Kidney glomerular epithelial cell (primary cell): ENCODE data around the gene NEIL3.

Source experiments
- DNase-seq: peaks from one replicate; lab custom pipeline; 2025; lab: John Stamatoyannopoulos, UW

NEIL3 gene

GRCh38 chr4:177309522-177310371 lies at the start of gene NEIL3:
Gene NEIL3 (plus strand): TSS chr4:177309874. CDS start chr4:177309954, 80 bp downstream.
- peak; percentile 85 for DNase-seq

GRCh38 chr4:177263818-177264217 lies 45.9 kb upstream of the NEIL3 start:
- no peak for DNase-seq

GRCh38 chr4:177264788-177265422 lies 44.8 kb upstream of the NEIL3 start:
- DNase-seq: no peak

- DNase-seq: no peak
Observed at GRCh38 chr4:177265729-177266128, 43.9 kb upstream of the NEIL3 start.

GRCh38 chr4:177266506-177266905 lies 43.2 kb upstream of the NEIL3 start:
- no peak for DNase-seq

- no peak for DNase-seq
Observed at GRCh38 chr4:177267911-177268310, 41.8 kb upstream of the NEIL3 start.

GRCh38 chr4:177271091-177271490 lies 38.6 kb upstream of the NEIL3 start:
- no peak for DNase-seq

- DNase-seq: peak; percentile 8
Observed at GRCh38 chr4:177271915-177272766, 37.5 kb upstream of the NEIL3 start.

GRCh38 chr4:177275999-177276398 lies 33.7 kb upstream of the NEIL3 start:
- no peak for DNase-seq

GRCh38 chr4:177281351-177281909 lies 28.2 kb upstream of the NEIL3 start:
- DNase-seq: no peak

- no peak for DNase-seq
Observed at GRCh38 chr4:177282284-177282835, 27.3 kb upstream of the NEIL3 start.

GRCh38 chr4:177283167-177283566 lies 26.5 kb upstream of the NEIL3 start:
- no peak for DNase-seq

- DNase-seq: no peak
Observed at GRCh38 chr4:177285953-177286352, 23.7 kb upstream of the NEIL3 start.

GRCh38 chr4:177287255-177287654 lies 22.4 kb upstream of the NEIL3 start:
- DNase-seq: no peak

GRCh38 chr4:177288335-177288734 lies 21.3 kb upstream of the NEIL3 start:
- DNase-seq: no peak

- no peak for DNase-seq
Observed at GRCh38 chr4:177290780-177291179, 18.9 kb upstream of the NEIL3 start.

- DNase-seq: no peak
Observed at GRCh38 chr4:177292171-177292570, 17.5 kb upstream of the NEIL3 start.

GRCh38 chr4:177293208-177294033 lies 16.3 kb upstream of the NEIL3 start:
- DNase-seq: no peak

GRCh38 chr4:177297785-177298391 lies 11.8 kb upstream of the NEIL3 start:
- no peak for DNase-seq

- DNase-seq: no peak
Observed at GRCh38 chr4:177301126-177301639, 8.5 kb upstream of the NEIL3 start.
